Ishikawa (cell line): Measurements from ENCODE around the gene TIMMDC1.

Experiments
- CEBPB ChIP-seq: IDR thresholded peaks from 2 replicates; pipeline ENCODE4 v1.6.1; 2012
- CREB1 ChIP-seq: IDR thresholded peaks from 2 replicates; pipeline ENCODE4 v1.6.1; 2012; ENCODE audit warnings: low read depth
- EGR1 ChIP-seq: IDR thresholded peaks from 2 replicates; pipeline ENCODE4 v1.6.1; 2012
- EP300 ChIP-seq: IDR thresholded peaks from 2 replicates; pipeline ENCODE4 v1.6.1; 2012; ENCODE audit warnings: borderline replicate concordance
- FOXM1 ChIP-seq: IDR thresholded peaks from 2 replicates; pipeline ENCODE4 v1.6.1; 2012; ENCODE audit warnings: low read depth, borderline replicate concordance
- NFIC ChIP-seq: IDR thresholded peaks from 2 replicates; pipeline ENCODE4 v1.6.1; 2012
- RAD21 ChIP-seq: IDR thresholded peaks from 2 replicates; pipeline ENCODE4 v1.6.1; 2012; ENCODE audit warnings: low read depth
- TAF1 ChIP-seq: IDR thresholded peaks from 2 replicates; pipeline ENCODE4 v1.6.1; 2012; ENCODE audit warnings: low read depth, mild to moderate bottlenecking
- TCF12 ChIP-seq: IDR thresholded peaks from 2 replicates; pipeline ENCODE4 v1.6.1; 2012; ENCODE audit warnings: low read depth
- TEAD4 ChIP-seq: IDR thresholded peaks from 2 replicates; pipeline ENCODE4 v1.6.1; 2012
- YY1 ChIP-seq: IDR thresholded peaks from 2 replicates; pipeline ENCODE4 v1.6.1; 2012; ENCODE audit warnings: low read depth
- ZBTB7A ChIP-seq: IDR thresholded peaks from 2 replicates; pipeline ENCODE4 v1.6.1; 2012; ENCODE audit warnings: low read depth
- TF ChIP-seq, protein P1 (sequence below): IDR thresholded peaks from 2 replicates; pipeline ENCODE4 v1.6.1; 2012
- TF ChIP-seq, protein P2 (sequence below): IDR thresholded peaks from 2 replicates; pipeline ENCODE4 v1.6.1; 2012
- TF ChIP-seq, protein P3 (sequence below): IDR thresholded peaks from 2 replicates; pipeline ENCODE4 v1.6.1; 2012; ENCODE audit warnings: low read depth, mild to moderate bottlenecking

The TIMMDC1 gene

DNA sequence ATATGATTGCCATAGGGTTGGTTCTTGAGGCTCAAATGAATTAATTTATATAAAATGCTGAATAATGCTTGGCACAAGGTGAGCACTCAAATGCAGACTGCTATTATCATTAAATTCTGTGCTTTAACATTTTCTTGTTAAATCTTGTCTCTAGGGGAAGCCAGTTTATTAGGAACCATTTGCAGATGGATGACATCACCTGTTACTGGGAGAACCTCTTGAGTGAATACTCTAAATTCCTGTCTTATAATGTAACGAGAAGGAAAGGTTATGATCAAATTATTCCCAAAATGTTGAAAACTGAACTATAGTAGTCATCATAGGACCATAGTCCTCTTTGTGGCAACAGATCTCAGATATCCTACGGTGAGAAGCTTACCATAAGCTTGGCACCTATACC, 6.2 kb upstream of the TIMMDC1 start:
- TF ChIP-seq FOXM1 (no peak), ZBTB7A (no peak), CEBPB (no peak), YY1 (no peak), RAD21 (no peak), TAF1 (no peak), EGR1 (no peak)
- TF ChIP-seq, protein P1, sequence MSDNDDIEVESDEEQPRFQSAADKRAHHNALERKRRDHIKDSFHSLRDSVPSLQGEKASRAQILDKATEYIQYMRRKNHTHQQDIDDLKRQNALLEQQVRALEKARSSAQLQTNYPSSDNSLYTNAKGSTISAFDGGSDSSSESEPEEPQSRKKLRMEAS, result no peak
- TF ChIP-seq, protein P2, sequence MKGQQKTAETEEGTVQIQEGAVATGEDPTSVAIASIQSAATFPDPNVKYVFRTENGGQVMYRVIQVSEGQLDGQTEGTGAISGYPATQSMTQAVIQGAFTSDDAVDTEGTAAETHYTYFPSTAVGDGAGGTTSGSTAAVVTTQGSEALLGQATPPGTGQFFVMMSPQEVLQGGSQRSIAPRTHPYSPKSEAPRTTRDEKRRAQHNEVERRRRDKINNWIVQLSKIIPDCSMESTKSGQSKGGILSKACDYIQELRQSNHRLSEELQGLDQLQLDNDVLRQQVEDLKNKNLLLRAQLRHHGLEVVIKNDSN, result no peak

DNA sequence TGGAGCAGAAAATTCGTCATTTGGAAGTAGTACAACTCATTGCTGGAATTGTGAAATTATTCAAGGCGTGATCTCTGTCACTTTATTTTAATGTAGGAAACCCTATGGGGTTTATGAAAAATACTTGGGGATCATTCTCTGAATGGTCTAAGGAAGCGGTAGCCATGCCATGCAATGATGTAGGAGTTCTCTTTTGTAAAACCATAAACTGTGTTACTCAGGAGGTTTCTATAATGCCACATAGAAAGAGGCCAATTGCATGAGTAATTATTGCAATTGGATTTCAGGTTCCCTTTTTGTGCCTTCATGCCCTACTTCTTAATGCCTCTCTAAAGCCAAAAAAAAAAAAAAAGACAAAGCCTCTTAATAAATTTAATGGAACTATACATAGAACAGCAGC, 5.5 kb upstream of the TIMMDC1 start:
- no peak for TF ChIP-seq EP300
- no peak for TF ChIP-seq EGR1
- TF ChIP-seq, protein P3, sequence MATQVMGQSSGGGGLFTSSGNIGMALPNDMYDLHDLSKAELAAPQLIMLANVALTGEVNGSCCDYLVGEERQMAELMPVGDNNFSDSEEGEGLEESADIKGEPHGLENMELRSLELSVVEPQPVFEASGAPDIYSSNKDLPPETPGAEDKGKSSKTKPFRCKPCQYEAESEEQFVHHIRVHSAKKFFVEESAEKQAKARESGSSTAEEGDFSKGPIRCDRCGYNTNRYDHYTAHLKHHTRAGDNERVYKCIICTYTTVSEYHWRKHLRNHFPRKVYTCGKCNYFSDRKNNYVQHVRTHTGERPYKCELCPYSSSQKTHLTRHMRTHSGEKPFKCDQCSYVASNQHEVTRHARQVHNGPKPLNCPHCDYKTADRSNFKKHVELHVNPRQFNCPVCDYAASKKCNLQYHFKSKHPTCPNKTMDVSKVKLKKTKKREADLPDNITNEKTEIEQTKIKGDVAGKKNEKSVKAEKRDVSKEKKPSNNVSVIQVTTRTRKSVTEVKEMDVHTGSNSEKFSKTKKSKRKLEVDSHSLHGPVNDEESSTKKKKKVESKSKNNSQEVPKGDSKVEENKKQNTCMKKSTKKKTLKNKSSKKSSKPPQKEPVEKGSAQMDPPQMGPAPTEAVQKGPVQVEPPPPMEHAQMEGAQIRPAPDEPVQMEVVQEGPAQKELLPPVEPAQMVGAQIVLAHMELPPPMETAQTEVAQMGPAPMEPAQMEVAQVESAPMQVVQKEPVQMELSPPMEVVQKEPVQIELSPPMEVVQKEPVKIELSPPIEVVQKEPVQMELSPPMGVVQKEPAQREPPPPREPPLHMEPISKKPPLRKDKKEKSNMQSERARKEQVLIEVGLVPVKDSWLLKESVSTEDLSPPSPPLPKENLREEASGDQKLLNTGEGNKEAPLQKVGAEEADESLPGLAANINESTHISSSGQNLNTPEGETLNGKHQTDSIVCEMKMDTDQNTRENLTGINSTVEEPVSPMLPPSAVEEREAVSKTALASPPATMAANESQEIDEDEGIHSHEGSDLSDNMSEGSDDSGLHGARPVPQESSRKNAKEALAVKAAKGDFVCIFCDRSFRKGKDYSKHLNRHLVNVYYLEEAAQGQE, result no peak
- TF ChIP-seq CREB1, result no peak

DNA sequence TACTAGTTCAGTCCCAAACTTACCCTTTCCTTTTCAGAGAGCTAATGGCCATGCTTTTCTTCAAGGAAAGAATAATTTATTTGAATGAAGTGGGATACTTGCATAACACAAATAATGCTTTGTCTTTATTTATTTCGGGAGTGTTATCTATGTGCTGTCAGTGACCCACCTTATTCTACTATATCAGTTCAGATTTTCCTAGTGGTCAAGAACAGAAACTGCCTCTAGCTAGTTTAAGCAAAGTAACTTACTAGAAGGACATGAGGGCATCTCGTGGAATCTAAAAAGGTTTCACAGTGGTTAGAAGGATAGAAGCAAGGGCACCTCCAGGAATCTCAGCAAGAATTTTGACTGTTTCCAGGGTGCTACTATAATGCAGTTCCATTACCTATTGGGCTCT, 3.8 kb upstream of the TIMMDC1 start:
- TF ChIP-seq EP300 (no peak), CEBPB (no peak), YY1 (no peak), NFIC (no peak), EGR1 (no peak), TAF1 (no peak), RAD21 (no peak), TCF12 (no peak), TEAD4 (no peak), FOXM1 (no peak), ZBTB7A (no peak), CREB1 (no peak)
- TF ChIP-seq, protein P1, result no peak
- TF ChIP-seq, protein P3, result no peak
- TF ChIP-seq, protein P2, result no peak

DNA sequence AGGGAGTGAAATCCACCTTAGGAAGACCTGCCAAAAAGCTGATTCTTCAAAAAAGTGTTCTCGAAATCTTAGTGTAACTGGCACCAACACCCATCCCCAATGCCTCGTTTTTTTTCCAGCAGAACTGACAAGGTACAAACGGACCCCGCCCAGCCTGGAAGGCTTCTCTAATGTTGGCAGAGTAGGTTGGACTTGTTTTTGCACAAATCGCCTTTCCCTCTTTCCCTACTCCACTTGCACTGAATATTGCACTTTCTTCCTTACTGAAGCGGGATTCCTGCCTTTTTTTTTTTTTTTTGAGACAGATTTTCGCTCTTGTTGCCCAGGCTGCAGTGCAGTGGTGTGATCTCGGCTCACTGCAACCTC, 544 bp upstream of the TIMMDC1 start:
- TF ChIP-seq EGR1, result no peak

DNA sequence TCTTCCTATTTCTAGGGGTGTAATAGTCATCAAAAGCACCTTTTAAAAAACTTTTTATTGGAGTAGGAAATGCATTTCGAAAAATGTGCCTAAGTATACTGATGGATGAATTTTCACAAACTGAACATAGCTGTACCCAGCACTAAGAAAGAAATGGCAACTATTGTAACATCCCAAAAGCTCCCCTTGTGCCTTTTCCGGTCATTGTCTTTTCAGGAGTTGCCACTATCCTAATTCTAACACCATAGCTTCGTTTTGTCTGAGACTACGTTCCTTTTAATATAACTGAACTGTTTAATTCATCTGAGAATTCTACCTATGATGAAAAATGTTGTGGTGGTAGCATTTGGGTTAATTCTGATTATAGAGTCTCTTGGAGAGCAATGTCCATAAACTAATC, 1.9 kb downstream of the TIMMDC1 start:
- TF ChIP-seq, protein P3, result no peak
- TF ChIP-seq EGR1 (no peak), TCF12 (no peak), ZBTB7A (no peak), FOXM1 (no peak), TEAD4 (no peak), CEBPB (no peak)
- TF ChIP-seq, protein P1, result no peak

DNA sequence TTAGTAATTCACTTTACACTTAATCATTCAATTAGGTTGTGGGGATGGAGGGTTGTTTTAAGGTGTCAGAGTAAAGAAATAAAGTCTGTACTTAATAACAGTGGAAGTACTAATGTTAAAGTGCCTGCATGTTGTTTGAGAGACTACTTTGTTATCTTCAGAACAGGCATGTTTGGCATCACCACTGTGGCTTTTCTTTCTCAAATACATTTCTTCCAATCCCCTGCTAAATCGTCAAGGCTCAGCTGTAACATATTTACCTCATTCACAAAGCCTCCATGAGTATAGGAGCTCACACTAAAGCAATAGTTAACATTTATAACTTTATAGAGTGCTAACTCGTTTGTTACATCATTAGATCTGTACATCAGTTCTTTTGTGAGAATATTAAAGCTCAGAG, 2.6 kb downstream of the TIMMDC1 start:
- TF ChIP-seq RAD21 (no peak), NFIC (no peak), EGR1 (no peak), TEAD4 (no peak), CREB1 (no peak)
